Activated gamma-delta T cell (primary cell): ENCODE results near the gene CACNA1E.

Source experiments
- DNase-seq: peaks from one replicate; lab custom pipeline; 2025; lab: John Stamatoyannopoulos, UW

Gene CACNA1E

DNA sequence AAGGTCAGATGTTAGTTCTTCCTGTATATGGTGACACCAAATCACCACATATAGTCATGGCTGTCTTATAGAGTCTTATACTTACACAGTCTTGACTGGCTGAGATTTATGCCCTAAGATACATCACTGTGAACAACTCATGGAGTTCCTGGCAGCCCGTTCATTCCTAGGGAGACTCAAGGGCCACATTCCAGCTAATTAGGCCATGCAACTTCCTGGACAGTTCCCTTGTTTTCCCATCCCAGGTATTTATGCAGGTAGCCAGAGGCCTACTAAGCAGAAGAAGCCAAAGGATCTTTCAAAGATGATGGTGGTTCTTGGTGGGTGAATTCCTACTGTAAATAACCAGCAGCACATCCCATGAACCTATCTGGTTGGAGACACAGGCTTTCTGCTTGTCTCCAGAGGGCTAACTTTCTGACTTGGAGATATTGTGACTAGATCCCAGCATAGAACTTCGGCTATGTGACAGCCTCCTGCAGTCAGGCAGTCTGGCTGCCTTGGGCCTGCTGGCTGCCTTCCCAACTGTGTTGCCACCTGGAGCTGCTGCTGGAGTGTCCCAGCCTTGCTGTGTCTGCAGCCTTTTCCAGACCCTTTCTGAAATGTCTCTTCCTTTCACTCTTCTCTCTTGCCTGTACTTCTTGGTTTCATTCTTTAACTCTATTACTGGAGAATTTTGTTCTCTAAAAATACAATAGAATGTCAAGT lies 283.8 kb downstream of the CACNA1E start:
- no peak for DNase-seq

GRCh38 chr1:181768211-181768929 lies 285.1 kb downstream of the CACNA1E start:
- no peak for DNase-seq

GRCh38 chr1:181768930-181769280 lies 285.6 kb downstream of the CACNA1E start:
- no peak for DNase-seq

- DNase-seq, result no peak
Observed at GRCh38 chr1:181769846-181770245, 286.5 kb downstream of the CACNA1E start.

- no peak for DNase-seq
Observed at GRCh38 chr1:181772714-181773113, 289.4 kb downstream of the CACNA1E start.

DNA sequence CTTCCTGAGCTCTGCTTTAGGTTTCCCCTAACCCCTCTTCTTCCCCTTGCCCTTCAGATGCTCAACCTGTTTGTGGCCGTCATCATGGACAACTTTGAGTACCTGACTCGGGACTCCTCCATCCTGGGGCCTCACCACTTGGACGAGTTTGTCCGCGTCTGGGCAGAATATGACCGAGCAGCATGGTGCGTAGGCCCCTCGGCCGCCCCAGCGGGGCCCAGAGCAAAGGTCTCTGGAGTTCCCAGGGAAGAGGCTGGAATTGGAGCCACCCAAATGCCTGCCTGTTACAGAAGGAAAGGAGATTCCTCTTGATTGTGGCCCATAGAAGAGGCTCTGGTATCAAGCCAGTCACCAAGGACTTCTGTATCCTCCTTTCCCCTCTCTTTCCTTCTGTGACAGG lies 292.7 kb downstream of the CACNA1E start:
- no peak for DNase-seq

- no peak for DNase-seq
Observed at GRCh38 chr1:181777286-181777685, 294.0 kb downstream of the CACNA1E start.

DNA sequence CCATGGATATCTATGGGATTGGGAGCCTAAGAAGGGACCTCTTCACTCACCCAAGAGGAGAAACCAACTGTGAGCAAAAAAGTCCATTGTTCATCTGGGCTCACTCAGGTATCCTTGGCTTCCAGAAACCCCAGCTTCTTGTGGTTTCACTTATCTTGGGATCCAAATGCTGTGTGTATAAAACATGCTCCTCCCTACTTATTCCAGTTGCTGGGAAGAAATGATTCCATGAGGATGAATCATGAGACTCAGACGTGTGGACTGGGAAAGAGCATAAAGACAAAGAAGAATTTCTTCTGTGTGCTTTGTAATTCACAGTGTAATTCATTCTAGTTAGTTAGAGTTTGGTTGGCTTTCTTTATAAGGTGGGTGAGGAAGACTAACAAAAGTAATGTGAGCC lies 294.5 kb downstream of the CACNA1E start:
- DNase-seq, result no peak

GRCh38 chr1:181778640-181779260 lies 295.4 kb downstream of the CACNA1E start:
- DNase-seq, result no peak

DNA sequence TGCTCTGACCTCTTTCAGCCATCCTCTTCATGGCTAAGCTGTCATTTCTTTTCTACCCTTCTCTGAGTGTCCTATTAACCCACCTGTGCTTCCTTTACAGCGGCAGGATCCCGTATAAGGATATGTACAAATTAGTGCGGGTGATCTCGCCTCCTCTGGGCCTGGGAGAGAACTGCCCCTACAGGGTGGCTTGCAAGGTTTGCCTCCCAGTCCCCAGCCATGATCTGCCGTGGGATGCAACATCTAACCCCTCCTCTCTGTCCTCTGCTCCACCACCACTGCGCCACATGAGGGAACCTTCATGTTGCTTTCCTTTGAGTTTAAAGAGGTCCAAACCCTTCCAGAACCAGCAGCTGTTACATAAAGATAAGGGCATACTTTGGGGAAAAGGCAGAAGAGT lies 296.0 kb downstream of the CACNA1E start:
- DNase-seq, result no peak

DNA sequence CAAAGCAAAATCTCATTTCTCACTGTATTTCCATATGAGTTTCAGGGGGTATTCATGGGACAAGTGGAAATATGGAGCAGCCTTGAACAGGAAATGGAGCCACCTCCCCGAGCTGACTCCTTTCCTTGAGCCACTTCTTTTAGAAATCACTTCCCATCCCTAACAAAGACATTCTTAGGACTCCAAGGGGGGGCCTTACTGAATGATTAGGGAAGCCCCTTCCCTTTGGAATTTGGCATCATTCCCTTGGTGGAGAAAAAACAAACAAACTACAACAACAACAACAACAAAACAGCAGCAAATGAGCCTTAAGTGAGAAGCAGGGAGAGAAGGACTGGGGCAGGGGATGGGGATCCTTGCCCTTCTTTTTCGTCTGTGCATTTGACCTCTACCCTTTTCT lies 299.9 kb downstream of the CACNA1E start:
- DNase-seq, result no peak

- no peak for DNase-seq
Observed at GRCh38 chr1:181784039-181784683, 300.8 kb downstream of the CACNA1E start.

DNA sequence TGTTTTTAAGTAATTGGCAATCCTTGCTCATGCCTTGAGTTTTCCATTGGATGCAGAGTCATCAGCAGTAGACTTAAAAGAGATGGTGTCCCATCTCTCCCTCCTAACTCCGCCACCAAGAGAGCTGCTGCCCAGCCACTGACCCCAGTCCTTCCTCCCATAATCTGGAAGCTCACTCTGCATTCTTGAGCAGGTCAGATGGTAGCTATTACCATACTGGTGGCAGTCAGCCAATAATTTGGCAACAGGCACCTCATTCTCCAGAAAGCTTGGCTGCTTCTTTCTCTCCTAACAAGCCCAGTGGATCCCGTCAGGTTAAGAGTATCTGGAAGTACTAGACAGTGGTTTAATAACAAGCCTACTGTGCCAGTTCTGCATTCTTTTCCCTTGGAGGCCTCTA lies 306.1 kb downstream of the CACNA1E start:
- DNase-seq, result no peak

DNA sequence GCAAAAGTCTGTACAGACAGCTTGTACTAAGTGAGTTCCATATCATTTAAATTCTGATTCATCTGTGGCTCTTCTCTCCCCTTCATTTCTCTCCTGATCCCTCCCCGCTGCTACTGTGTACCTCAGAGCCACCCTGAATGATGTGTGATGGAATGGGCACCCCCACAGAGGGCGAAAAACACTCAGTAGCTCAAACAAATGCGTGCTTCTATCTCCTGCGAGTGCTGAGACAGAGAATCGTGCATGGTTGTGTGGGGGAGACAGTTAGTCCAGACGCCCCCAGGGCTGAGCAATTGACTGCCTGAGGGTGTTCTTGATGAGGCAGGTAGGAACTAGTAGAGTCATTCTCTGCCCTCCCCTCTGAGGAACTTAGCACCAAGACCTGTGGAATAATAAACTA lies 308.4 kb downstream of the CACNA1E start:
- no peak for DNase-seq

DNA sequence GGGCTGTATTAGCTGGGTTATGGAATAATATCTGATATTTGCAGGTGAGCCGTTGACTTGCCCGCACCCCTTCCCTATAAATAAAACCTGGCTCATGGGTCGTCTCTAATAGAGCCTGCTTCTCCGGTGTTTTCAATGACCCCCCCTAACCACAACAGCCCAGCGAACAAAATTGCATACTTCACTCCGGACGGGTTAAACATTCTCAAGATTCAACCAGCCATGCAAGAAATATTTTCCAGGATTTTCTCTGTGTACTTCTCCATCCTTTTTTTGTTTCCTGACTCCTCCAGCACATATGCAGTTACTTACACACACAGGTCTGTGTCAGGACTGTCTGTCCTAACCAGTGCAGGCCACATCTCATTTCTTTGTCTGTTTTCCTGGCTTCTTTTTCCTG lies 310.5 kb downstream of the CACNA1E start:
- no peak for DNase-seq

- no peak for DNase-seq
Observed at GRCh38 chr1:181794332-181794731, 311.0 kb downstream of the CACNA1E start.

DNA sequence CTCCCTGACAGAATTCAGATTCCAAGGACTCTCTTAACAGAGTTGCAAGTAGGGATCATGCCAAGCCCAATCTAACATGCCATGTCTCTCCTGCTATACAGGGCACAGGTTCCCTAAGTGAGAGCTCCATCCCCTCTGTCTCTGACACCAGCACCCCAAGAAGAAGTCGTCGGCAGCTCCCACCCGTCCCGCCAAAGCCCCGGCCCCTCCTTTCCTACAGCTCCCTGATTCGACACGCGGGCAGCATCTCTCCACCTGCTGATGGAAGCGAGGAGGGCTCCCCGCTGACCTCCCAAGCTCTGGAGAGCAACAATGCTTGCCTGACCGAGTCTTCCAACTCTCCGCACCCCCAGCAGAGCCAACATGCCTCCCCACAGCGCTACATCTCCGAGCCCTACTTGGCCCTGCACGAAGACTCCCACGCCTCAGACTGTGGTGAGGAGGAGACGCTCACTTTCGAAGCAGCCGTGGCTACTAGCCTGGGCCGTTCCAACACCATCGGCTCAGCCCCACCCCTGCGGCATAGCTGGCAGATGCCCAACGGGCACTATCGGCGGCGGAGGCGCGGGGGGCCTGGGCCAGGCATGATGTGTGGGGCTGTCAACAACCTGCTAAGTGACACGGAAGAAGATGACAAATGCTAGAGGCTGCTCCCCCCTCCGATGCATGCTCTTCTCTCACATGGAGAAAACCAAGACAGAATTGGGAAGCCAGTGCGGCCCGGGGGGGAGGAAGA lies 315.0 kb downstream of the CACNA1E start:
- no peak for DNase-seq

DNA sequence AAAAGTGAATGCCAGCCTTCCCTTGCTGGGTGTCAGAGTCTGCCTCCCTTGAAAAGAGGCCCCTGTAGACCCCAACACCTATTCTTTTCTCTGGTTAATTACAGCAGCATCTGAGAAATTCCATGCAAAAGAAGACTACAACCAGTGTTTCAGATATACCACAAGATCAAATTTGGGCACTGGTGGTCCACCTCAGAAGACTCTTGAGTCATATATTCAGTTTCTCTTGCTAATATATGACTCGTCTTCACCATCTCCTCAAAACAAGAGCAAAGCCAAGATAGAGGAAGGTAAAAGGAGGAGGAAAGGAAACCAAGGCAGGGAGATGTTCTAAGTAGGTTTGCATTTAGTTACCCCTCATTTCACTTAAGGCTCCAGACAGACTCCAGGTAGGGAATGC lies 318.3 kb downstream of the CACNA1E start:
- no peak for DNase-seq

GRCh38 chr1:181802466-181802865 lies 319.1 kb downstream of the CACNA1E start:
- no peak for DNase-seq

DNA sequence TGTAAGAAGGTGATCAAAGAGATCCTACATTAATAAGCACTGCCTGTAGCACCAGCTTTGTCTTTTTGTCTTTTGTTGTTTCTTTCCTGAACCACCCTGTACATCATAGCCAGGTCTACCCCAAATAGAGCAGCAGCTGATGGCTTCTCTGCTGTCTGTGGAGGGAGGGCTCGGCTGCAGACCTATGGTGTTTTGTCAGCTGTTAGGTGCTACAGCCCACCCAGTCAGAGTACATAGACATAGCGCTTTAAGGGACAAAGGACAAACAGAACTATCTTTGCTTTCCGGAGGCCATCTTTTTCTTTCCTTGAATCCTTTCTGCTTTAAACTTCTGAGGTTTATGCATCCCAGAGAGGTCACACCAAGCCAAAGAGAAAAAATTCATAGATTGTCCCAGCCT lies 320.1 kb downstream of the CACNA1E start:
- DNase-seq, result no peak

DNA sequence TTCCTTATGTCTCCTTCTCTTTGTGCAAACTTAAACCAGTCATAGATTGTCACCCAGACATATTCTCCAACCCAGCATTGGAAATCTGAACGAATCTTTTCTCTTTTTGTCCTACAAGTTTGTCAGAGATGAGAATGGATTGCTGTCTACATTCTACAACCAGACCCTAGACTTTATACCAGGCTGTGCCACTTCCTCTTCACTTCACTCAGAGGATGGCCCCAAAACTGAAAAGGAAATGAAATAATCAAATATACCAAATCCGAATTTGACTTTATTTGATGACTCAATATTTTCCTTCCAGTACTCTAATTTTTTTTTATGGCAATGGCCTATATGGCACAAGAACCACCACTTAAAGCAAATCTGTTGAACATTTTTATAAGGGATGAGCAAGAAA lies 321.7 kb downstream of the CACNA1E start:
- no peak for DNase-seq

- no peak for DNase-seq
Observed at GRCh38 chr1:181806746-181807145, 323.4 kb downstream of the CACNA1E start.
